ENCODE measurements around the gene GBE1.
"Not testable (repeated sequence)": the region's sequence is repeated elsewhere in the genome, so short reads cannot be mapped to it uniquely, and the experiment has no call there.

Gene GBE1

DNA sequence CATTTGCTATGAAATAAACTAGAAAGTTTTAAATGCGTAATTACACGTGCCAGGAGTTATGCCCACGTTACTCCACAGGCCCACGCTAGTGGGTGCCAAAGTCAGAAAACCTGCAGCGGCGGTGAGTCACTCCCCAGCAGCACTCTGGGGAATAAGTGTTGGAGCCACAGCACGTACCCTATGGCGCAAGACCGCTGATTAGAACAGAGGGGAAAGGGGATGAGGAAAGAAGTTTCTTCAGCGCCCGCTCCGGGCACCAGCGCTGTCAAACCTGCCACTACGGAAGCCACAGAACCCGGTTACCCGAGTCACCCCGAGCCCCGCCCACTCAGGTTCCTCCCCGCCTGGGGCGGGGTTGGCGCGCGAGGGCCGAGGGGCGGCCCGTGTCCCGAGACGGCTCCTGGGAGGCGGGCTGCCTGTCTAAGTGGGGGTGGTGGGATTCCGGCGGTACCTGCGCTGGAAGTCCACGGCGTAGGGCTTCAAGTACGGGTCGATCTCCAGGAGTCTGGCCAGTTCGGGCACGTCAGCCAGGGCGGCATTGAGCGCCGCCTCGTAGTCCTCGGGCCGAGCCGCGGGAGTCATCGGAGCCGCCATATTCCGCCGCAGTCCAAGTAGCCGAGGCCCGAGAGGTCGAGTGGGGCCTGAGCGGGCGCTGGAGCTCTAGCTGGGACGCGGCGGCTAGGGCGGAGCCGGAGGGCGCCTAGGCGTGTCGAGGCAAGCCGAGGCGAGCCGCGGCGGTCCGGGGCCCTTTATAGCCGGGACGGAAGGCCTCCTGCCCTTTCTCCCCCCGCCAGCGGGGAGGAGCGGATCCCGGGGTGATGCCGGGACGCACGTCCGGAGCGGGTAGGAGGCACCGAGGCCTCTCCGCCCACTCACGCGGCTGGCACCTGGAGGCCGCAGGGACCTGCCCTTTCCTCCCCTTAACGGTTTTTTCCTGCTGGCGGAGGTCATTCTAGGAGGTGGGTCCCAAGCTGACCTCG lies at the start of gene GBE1:
TSS of gene GBE1 (minus strand) at position 722 of the 980 bp plus-strand sequence. CDS start at position 594, 128 bp downstream.
- peak; percentile 93 for DNase-seq

DNA sequence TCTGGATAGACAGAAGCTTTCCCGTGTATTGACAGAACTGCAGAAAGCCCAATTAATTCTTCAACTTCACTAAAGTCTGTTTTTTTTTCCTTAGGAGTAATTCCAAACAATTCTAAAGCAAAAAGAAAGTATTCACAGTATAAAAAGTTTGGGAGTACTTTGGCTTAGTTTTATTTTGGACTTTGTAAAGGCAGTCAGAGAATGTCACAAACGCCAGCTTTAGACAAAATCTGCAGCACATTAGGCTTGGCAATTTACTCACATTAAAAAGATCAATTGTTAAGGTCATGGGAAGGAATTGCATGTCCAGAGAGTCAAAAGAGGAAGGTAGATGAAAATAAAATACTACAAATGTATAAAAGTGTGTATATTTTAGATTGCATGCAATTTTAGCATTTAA lies 47.5 kb upstream of the GBE1 start:
- no peak for DNase-seq

DNA sequence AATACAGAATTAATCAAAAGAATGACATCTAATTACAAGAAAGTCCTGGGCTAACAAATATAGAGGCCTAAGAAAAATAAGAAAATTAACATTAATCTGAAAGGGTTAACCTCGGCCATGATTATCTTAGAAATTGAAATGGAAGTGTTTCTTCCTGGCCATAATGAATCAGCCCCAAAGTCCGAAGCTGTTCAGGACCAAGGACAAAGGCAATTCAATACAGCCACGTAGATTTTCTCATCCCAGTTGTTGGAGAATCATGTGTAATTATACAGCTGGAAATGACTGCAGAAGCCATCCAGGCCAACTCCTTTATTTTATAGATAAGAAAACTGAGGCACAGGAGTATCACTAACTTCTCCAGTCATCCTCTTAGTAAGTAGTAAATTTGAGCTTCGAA lies 38.0 kb upstream of the GBE1 start:
- no peak for DNase-seq

DNA sequence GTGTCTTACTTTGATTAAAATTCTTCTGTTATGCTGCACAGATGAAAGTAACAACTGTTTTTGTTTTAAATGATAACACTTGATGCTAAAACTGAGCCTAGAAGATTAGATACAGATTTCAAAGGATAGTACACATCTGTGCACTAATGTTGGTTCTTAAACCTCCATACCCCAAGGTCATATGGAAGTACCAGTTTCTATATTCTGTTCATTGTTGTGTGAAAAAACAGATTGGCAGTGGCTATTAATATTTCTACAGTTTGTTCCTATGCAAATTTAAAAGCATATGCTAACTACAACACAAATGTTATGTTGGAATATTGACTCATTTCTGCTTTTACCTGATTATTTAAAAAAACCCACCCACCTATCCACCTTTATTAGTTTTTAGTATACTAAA lies 32.0 kb upstream of the GBE1 start:
- DNase-seq = no peak

DNA sequence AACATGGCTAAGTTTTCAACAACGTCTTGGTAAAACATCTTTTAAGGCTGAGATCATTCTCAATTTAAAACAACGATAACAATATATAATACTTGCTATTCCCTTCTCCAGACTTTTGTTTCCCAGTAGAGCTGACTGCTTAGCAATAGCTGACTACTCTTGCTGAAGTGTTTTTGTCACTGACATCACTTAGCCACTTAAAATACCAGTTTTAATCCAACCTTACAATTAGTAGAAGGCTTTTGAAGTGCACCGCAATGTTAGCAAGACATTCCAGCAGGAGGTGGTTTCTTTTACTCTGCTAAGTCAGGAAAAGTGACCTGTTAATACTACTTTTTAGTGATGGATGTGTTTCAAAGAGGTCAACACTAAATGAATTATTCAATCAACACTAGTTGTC lies 28.7 kb upstream of the GBE1 start:
- DNase-seq = no peak

DNA sequence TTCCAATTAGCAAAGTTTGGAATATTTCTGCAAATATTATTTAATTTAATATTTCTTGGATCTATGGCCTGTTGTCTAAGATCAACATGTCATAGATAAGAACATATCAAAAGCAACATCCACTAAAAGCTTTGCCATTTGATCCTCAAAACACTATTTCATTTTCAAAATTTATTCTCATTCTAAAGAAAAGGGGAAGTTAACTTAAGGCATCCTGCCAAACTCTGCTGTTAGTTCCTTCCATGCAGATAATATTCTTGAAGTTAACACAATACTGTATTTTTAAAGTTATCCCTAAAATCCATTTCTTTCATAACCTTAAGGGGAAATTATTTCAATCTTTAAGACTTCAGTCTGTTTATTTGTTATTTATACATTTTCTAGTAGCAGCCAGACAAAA lies 28.2 kb upstream of the GBE1 start:
- peak; percentile 80 for DNase-seq

DNA sequence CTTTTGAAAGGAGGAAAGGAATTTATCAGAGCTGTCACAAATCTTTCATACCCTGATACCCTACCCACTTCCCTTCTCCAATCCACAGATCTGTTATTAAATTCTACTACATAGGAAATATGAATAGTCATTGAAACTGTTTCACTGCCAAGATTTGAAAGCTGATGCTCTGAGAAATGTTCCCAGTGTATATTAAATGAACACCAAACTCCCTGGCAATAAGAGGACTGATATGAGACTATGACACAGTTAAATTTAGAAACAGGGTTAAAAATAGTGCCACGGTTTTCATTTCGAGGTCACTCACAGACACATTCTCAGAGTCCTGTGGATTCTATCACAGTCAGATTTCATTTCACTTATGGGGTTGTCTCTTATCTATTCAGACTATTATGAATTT lies 27.2 kb upstream of the GBE1 start:
- peak; percentile 24 for DNase-seq

DNA sequence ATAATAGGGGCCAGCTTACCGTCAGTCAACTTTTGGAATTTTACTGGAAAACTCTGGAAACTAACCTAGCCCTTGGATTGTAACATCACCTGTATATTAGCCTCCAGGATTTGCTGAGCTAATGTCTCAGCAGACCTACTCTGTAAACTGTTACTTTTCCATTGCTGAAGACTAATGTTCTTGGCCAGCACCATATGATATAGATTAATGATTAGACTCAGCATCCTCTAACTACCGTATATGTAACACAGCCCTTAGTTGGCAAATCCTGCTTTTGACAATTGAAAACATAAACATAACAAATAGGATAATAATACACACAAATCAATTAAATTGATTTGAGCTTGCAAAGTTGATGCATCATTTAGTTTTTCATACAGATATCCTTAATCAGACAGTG lies 26.6 kb upstream of the GBE1 start:
- no peak for DNase-seq

DNA sequence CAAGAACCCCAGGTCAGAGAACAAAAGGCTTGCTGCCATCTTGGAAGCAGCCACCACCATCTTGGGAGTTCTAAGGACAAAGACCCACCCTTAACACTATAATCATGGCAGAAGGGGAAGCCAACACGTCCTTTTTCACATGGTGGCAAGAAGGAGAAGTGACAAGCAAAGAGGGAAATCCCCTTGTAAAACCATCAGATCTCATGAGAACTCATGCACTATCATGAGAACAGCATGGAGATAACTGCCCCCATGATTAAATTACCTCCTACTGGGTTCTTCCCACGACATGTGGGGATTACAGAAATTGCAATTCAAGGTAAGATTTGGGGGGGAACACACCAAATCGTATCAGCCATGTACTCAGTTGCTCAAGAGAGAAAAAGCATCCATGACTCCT lies 21.1 kb upstream of the GBE1 start:
- DNase-seq = peak; percentile 9

DNA sequence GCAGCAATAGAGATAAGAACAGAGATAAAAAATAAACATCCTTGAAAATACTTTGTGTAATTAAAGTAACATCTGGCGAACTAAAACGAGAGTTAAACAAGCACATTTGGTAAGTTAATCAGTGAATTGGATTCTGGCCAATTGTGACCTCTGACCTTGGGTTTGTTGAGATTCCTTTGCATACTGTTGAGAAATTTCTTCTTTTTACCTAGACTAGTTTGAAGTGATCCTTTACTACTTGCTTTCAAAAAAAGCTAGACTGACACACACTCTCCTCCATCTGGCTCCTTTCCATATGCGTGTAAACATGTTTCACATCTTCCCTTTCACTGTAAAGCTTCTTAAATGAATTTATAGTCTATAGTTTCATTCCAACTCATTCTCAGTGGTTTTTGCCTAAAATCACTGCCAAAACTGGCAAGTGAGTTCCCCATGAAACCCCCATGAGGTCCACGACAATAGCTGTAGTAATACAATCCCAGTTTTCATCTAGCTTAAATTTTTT lies 17.3 kb upstream of the GBE1 start:
- DNase-seq = no peak

DNA sequence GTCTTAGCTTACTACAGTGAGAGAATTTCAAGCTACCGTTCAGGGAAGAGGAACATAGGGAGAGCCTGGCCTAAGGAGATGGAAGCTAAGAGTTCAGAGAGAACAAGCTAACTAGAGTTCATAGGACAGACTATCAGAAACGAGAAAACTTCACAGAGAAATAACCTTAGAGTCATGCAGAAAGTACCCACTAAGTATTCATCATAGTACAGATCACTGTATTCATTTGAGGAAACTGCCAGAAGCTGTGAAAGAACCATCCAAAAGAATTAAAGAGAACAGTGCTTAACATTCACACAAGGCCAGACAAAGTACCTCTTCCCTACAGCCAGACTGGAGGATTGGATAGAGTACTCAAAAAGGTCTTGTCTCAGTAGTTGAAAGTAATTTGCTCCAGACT lies 15.2 kb upstream of the GBE1 start:
- DNase-seq = no peak

DNA sequence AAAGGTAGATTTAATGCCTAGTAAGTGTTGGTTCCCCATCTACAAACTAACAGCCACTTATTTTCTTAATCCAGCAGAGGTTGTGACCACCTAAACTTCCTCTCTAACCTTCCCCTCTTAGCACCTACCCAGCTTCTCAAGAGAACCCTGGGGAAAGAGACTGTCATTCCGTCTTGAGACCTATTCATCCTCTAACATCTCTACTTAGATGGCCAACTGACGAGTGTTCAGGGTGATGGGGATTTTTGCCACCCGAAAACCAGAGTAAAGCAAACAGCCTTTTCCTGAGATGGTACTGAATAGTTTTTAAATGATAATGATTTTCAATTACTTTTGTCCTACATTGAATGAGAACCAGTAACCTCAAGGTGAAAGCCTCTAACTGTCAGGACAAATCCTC lies 9.3 kb upstream of the GBE1 start:
- no peak for DNase-seq

DNA sequence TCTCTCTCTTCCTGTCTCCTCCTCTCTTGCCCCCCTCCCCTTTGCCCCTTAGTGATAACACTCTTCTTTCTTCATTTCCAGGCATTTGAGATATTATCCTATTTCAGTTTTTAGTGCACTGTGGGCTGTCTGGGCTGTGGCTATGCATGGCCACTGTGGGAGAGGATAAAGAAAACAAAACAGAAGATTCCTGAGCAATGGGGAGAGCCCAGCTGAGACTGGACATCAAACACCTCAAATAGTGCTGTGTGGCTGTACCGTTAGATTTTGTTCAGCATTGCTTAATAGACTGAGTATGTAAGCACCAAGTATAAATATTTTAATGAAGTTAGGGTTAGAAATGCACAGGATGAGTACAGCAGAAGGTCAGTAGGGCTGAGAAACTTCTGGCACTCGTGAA lies 7.9 kb upstream of the GBE1 start:
- peak; percentile 28 for DNase-seq

DNA sequence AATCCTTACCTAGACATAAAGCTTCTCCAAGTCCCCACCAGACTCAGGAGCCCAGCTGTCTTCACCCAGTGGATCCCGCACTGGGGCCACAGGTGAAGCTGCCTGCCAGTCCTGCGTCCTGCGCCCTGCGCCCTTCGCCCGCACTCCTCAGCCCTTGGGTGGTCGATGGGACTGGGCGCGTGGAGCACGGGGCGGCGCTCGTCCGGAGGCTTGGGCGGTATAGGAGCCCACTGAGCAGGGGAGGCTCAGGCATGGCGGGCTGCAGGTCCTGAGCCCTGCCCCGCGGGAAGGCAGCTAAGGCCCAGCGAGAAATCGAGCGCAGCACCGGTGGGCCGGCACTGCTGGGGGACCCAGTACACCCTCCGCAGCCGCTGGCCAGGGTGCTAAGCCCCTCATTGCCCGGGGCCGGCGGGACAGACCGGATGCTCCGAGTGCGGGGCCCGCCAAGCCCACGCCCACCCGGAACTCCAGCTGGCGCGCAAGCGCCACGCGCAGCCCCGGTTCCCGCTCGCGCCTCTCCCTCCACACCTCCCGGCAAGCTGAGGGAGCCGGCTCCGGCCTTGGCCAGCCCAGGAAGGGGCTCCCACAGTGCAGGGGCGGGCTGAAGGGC lies 5.9 kb upstream of the GBE1 start:
- not testable (repeated sequence) for DNase-seq

DNA sequence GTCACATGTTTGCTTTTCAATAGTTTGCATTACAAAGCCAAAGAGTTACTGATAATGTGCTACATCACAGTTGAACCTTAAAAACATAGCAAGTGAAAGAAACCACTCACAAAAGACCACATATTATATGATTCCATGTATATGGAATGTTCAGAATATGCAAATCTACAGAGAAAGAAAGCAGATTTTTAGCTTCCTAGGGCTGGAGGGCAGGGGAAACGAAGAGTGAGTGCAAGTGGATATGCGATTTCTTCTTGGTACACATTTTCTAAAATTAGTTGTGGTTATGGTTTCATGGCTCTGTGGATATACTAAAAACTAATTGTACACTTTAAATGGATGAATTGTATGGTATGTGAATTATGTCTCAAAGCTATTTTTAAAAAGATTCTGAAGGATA lies 4.0 kb upstream of the GBE1 start:
- no peak for DNase-seq

DNA sequence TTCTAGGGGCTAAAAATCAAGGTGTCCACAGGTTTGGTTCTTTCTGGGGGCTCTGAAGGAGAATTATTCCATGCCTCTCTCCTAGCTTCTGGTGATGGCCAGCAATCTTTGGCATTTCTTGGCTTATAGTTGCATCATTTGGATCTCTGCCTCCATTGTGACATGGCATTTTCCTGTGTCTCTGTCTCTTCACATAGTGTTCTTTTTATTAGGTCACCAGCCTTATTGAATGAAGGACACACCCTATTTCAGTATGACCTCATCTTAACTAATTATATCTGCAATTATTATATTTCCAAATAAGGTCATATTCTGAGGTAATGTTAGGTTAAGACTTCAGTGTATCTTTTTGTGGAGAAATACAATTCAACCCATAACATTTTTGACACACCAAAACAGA lies 3.2 kb upstream of the GBE1 start:
- DNase-seq = peak; percentile 4

DNA sequence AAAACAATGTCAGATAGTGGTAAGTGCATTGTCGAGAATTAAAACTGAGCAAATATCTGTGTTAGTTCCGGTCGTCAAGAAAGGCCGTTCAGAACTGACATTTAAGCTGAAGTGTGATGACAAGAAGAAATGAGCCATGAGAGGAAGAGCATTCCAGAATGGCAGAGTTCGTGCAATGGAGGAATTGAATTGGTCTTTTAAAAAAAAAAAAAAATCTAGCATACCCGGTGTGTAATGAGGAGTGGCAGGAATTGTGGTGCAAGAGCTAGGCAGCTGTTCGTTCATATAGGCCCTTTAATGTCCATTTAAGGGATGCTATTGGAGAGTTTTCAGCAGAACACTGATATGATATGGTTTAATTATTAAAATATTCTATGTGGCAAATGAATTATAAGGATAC lies 2.6 kb upstream of the GBE1 start:
- no peak for DNase-seq

DNA sequence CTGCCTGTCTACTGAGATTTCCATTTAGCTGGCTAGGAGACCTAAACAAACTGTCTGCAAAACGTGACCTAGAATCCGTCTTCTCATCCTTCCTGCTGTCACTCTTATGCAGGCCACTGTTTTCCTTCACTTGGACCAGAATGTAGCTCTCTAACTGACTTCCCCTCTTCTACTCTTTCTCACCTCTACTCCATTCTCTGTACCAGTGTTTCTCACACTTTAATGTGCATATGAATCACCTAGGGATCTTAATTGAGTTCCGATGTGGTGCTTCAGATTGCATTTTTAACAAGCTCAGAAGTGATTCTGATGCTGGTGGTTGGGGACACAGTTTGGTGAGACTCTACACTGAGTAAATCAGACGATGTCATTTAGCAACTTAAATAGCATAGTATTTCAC lies 1.6 kb upstream of the GBE1 start:
- no peak for DNase-seq

DNA sequence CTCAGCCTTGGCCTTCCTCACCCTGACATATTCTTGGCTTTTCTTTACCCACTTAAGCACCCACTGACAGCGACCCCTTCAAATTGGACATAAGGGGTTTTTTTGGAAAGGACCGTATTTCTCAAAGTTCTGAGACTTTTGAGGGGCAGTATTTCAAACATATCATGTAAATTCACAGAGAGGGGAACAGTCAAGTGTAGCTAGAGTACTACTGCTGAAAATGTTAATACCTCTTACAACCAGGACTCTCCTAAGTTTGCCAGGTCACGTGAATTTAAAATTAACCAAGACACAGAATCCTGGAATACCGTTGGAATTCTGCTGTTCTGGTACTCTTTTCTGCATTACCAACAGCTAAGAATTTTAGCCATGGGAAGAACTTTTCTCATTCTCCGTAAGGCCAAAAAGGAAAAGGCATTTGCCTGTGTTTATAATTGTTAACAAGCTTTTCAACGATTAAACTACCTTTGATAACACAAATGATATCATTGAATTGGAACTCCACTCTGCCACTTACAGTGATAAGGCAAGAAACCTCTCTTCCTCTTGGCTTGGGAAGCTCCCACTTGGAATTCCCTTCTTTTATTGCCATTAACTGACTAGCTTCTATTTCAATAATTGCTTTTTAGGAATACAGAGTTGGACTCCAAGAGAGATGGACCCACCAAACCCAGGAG lies 597 bp upstream of the GBE1 start:
- peak; percentile 12 for DNase-seq

DNA sequence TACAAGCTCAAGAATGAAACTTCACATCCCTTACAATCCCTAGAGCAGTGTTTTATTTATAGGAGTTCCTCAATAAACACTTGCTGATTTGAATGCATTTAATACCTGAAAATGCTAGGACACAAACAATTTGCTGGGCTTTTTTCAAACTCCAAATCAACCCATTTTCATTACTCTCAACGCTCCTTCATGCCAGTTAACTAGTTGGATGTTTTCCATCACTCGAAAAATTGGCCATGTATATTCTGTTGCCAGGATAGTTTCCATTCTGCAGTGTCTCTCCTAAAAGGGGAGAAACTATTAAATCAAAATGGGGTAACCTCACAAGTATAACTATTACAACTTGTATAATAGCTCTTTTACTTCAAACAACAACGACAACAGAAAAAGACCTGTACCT lies 1.2 kb downstream of the GBE1 start:
- peak; percentile 19 for DNase-seq

DNA sequence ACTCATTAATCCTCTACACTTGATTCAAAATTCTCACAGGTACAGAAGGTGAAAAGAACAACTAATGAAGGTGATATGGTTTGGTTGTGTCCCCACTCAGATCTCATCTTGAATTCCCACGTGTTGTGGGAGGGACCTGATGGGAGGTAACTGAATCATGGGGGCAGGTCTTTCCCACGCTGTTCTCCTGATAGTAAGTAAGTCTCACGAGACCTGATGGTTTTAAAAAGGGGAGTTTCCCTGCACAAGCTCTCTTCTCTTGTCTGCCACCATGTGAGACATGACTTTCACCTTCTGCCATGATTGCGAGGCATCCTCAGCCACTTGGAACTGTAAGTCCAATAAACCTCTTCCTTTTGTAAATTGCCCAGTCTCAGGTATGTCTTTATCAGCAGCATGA lies 2.7 kb downstream of the GBE1 start:
- not testable (repeated sequence) for DNase-seq

DNA sequence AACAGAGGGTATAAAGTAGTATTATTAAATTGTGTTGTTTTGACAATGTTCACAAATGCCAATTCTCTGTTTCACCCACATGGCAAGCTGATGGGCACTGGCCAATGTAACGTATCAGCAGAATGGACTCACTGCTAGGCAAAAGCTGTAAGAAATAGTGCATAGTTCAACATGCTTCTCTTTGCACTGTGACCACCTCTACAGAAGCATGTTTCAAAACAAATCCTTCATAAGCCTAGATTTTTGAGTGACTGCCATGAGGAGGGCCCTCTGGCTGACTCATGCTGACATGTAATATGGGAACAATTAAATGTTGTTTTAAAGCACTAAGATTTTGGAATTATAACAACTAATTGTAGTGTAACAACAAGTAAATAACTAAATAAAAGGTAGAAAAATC lies 3.2 kb downstream of the GBE1 start:
- no peak for DNase-seq

DNA sequence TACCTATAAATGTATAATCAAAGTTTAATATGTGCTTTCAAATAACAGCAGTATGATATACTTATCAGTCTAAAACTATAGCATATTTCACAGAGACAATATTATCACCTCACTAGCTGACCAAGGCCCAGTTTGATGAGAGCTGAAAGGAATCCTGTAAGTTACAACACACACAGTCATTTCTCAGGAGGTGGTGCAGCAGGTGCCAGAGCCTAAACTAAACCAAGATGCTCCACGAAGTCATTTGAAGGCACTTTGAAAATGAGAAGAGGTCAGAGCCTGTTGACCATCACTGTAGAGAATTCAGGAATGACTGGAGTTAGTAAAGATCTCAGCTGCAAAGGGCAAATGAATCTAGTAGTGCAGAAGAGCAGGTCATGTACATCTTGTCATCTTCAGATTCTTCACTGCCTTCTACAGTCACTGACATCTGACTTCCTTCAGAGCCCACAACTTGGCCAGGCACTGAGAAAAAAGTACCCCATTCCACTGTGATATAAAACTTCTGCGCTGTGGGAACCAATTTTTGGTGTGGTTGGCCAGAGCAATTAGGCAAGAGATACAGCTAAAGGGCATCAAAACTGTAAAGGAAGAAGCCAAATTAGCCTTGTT lies 7.9 kb downstream of the GBE1 start:
- no peak for DNase-seq

All from OCI-M1 (cell line).